A549 (cell line): ENCODE measurements around the gene XRN1. TPM values are rescaled to one million over a fixed set of nuclear protein-coding genes. Genes with fewer than 3 reads are reported as not detected.
A peak's percentile ranks its signal among the peaks of the same experiment; 100 is the strongest.

ENCODE experiments used
- ATAC-seq, 2 experiments: fragments of 200-7000 bp in 1 of 2; fragments of >200 bp in 1 of 2; cut with Nextera tagmentation in 1 of 2; cut with Tn5 transposase in 1 of 2; 3 replicates each; pipeline versions ENCODE4 v1.8.0 to v1.9.1; 2018 to 2020; ENCODE audit warnings: mild to moderate bottlenecking in 1 of 2, moderate library complexity in 1 of 2
- CTCF ChIA-PET: fragments of 300-600 bp; sonication (Branson Sonifier 250); formaldehyde crosslinking; extraction: SDS; loops from one replicate; lab custom pipeline; 2021; ENCODE audit warnings: antibody characterized with exemption, inconsistent platforms; lab: Yijun Ruan, JAX
- POLR2A ChIA-PET: fragments of 350-600 bp; formaldehyde crosslinking; extraction: SDS; loops from one replicate; lab custom pipeline; 2021; ENCODE audit warnings: antibody characterized with exemption, inconsistent platforms; lab: Yijun Ruan, JAX
- DNase-seq, 2 experiments: peaks; one replicate each; pipeline versions ENCODE4 v3.0.0 to v3.0.0-alpha.2; 2011 to 2016; ENCODE audit warnings: low read depth in 1 of 2, low spot score in 1 of 2
- FAIRE-seq: peaks from 2 replicates; lab custom pipeline; 2011; peaks lifted over from hg19 to GRCh38; lab: Jason Lieb, UNC
- H3K27ac ChIP-seq, 2 experiments: fragments of >200 bp; sonication (Bioruptor Twin); formaldehyde crosslinking; 3 replicates each; pipeline ENCODE4 v1.5.1; 2016 to 2017
- H3K4me1 ChIP-seq: fragments of >200 bp; sonication (Bioruptor Twin); formaldehyde crosslinking; 3 replicates; pipeline ENCODE4 v1.6.1; 2016
- H3K4me2 ChIP-seq: fragments of >200 bp; sonication (Bioruptor Twin); formaldehyde crosslinking; 3 replicates; pipeline ENCODE4 v1.6.1; 2016
- H3K4me3 ChIP-seq: fragments of >200 bp; sonication (Bioruptor Twin); formaldehyde crosslinking; 3 replicates; pipeline ENCODE4 v1.5.1; 2016
- H3K9me3 ChIP-seq: fragments of >200 bp; sonication (Bioruptor Twin); formaldehyde crosslinking; 3 replicates; pipeline ENCODE4 v1.6.1; 2016
- CBX8 ChIP-seq: fragments of 200-600 bp; sonication (generic); IDR thresholded peaks from 2 replicates; pipeline ENCODE4 v1.6.1; 2016
- CHD2 ChIP-seq: fragments of 150-350 bp; IDR thresholded peaks from 2 replicates; pipeline ENCODE4 v1.6.1; 2014; ENCODE audit warnings: low read length; ENCODE audit not compliant: partially characterized antibody
- EHF ChIP-seq: fragments of 250-450 bp; sonication (Bioruptor Pico); IDR thresholded peaks from 2 replicates; pipeline ENCODE4 v1.5.0; 2020; ENCODE audit warnings: mild to moderate bottlenecking
- EHMT2 ChIP-seq: fragments of 200-600 bp; sonication (generic); IDR thresholded peaks from 2 replicates; pipeline ENCODE4 v1.6.1; 2016; ENCODE audit warnings: antibody characterized with exemption, low read depth, mild to moderate bottlenecking, moderate library complexity
- EP300 ChIP-seq, 2 experiments: fragments of >200 bp; sonication (Bioruptor Twin); formaldehyde crosslinking; IDR thresholded peaks; 2 replicates in 1 of 2; 3 replicates in 1 of 2; pipeline ENCODE4 v1.6.1; 2016 to 2017
- ESRRA ChIP-seq: fragments of 150-350 bp; IDR thresholded peaks from 2 replicates; pipeline ENCODE4 v1.6.1; 2014; ENCODE audit warnings: mild to moderate bottlenecking, low read length, borderline replicate concordance
- FOXS1 ChIP-seq: fragments of 250-450 bp; sonication (Bioruptor Pico); IDR thresholded peaks from 2 replicates; pipeline ENCODE4 v1.5.0; 2020; ENCODE audit warnings: mild to moderate bottlenecking, moderate library complexity
- HDAC2 ChIP-seq: fragments of 200-600 bp; sonication (generic); IDR thresholded peaks from 2 replicates; pipeline ENCODE4 v1.6.1; 2016
- HEYL ChIP-seq: fragments of 250-450 bp; sonication (Bioruptor Pico); IDR thresholded peaks from 2 replicates; pipeline ENCODE4 v1.8.0; 2021; ENCODE audit warnings: mild to moderate bottlenecking, moderate library complexity
- HOXA7 ChIP-seq: fragments of 250-450 bp; sonication (Bioruptor Pico); IDR thresholded peaks from 2 replicates; pipeline ENCODE4 v1.5.0; 2020; ENCODE audit warnings: mild to moderate bottlenecking, moderate library complexity
- JUN ChIP-seq, 2 experiments: fragments of >200 bp; sonication (Bioruptor Twin); formaldehyde crosslinking; IDR thresholded peaks; 2 replicates in 1 of 2; 3 replicates in 1 of 2; pipeline ENCODE4 v1.6.1; 2016 to 2017
- MYC ChIP-seq: IDR thresholded peaks from 2 replicates; pipeline ENCODE4 v1.6.1; 2012; ENCODE audit warnings: mild to moderate bottlenecking, inconsistent platforms, low read length, improper control_type of control experiment, borderline replicate concordance
- NR3C1 ChIP-seq: fragments of >200 bp; sonication (Bioruptor Twin); formaldehyde crosslinking; IDR thresholded peaks from 3 replicates; pipeline ENCODE4 v1.6.1; 2017
- RNF2 ChIP-seq: fragments of 200-600 bp; sonication (generic); IDR thresholded peaks from 2 replicates; pipeline ENCODE4 v1.6.1; 2016; ENCODE audit warnings: low read depth, mild to moderate bottlenecking, antibody characterized with exemption, moderate library complexity, borderline replicate concordance
- SMC3 ChIP-seq: fragments of >200 bp; sonication (Bioruptor Twin); formaldehyde crosslinking; IDR thresholded peaks from 3 replicates; pipeline ENCODE4 v1.6.1; 2018; ENCODE audit warnings: inconsistent platforms
- TFCP2L1 ChIP-seq: fragments of 250-450 bp; sonication (Bioruptor Pico); IDR thresholded peaks from 2 replicates; pipeline ENCODE4 v1.5.0; 2021; ENCODE audit warnings: mild to moderate bottlenecking
- ZC3H11A ChIP-seq: fragments of 450-650 bp; IDR thresholded peaks from 2 replicates; pipeline ENCODE4 v1.6.1; 2014; ENCODE audit warnings: antibody characterized with exemption, mild to moderate bottlenecking
- whole genome bisulfite sequencing: methylation state at CpG from one replicate; pipeline ENCODE4 v1.1.6; 2017; ENCODE audit errors: missing lambda C conversion rate; 5-methylcytosine and 5-hydroxymethylcytosine counted together
- polyA plus RNA-seq, 4 experiments: library from polyadenylated mRNA; depleted of rRNA in 3 of 4; stranded (reverse); fragments of >200 nt; fragmentation: RNase III in 1 of 4; extraction: RNeasy Plus Mini Kit Qiagen cat#74134 plus additional on column Dnase treatment in 1 of 4; gene quantifications; 2 replicates in 3 of 4; 3 replicates in 1 of 4; pipeline ENCODE4 v1.2.3, GENCODE V29; 2011 to 2017
- TF ChIP-seq, protein P1 (sequence below): fragments of 450-650 bp; IDR thresholded peaks from 2 replicates; pipeline ENCODE4 v1.6.1; 2014; ENCODE audit warnings: antibody characterized with exemption
- TF ChIP-seq, protein P2 (sequence below): fragments of >200 bp; sonication (Bioruptor Twin); formaldehyde crosslinking; IDR thresholded peaks from 3 replicates; pipeline ENCODE4 v1.5.1; 2016
- TF ChIP-seq, protein P3 (sequence below): fragments of 250-450 bp; sonication (Bioruptor Pico); IDR thresholded peaks from 2 replicates; pipeline ENCODE4 v1.5.0; 2020; ENCODE audit warnings: low read depth, mild to moderate bottlenecking, moderate library complexity
- TF ChIP-seq, protein P4 (sequence below): fragments of 200-600 bp; sonication (generic); IDR thresholded peaks from 2 replicates; pipeline ENCODE4 v1.6.1; 2016; ENCODE audit warnings: antibody characterized with exemption, mild to moderate bottlenecking, moderate library complexity
- TF ChIP-seq, protein P5 (sequence below): fragments of 250-450 bp; sonication (Bioruptor Pico); IDR thresholded peaks from 2 replicates; pipeline ENCODE4 v1.5.0; 2021; ENCODE audit warnings: mild to moderate bottlenecking, moderate library complexity, borderline replicate concordance

XRN1 gene
- polyA plus RNA-seq, 2 of the 4 experiments (the other 2 are of a cell fraction): 4.2 to 22.6 TPM

DNA sequence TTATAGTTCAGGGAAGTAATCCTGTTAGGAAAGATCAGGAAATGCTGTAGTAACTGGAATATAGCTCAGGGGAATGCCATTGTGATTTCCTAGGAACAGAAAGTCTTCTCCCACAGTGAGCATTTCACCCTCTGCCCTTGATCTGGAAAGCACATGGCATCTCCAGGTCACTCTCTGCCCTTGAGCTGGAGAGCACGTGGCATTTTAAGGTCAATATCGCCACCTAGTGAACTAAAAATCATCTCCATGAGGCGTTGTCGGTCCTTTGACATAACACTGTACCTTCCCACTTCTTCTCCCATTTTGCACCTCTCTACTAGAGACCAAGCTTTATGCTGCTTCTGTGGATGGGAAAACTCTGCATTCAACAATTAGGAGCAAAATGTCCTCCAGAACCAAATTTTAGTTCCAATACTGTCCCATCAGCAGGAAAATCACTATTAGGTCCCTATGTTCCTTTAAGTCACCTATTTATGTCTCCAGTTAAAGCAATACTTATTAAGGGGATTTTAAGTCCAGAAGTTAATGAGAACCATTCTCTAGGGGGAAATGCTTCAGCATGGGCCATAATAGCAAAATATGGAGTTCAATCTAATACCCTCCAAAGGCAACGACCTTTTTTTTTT, 167.8 kb downstream of the XRN1 start (continued):
- TF ChIP-seq MYC: peak; percentile 96
- no peak for TF ChIP-seq HDAC2
- TF ChIP-seq, protein P1, sequence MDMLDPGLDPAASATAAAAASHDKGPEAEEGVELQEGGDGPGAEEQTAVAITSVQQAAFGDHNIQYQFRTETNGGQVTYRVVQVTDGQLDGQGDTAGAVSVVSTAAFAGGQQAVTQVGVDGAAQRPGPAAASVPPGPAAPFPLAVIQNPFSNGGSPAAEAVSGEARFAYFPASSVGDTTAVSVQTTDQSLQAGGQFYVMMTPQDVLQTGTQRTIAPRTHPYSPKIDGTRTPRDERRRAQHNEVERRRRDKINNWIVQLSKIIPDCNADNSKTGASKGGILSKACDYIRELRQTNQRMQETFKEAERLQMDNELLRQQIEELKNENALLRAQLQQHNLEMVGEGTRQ: no peak

DNA sequence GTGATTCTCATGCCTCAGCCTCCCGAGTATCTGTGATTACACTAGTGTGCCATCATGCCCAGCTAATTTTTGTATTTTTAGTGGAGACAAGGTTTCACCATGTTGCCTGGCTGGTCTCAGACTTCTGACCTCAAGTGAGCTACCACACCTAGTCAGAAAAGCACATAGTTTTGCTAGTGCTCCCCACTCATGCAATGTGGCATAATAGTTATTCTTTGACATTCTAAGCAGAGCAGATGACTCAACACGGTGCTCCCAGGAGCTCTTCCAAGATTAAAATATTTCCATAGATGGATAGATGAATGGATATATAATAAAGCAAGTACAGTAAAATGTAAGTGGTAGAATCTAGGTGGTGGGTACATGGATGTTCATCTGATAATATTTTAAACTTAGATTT, 169.4 kb downstream of the XRN1 start:
- Histone ChIP-seq H3K4me1 (no peaks in the 10 kb centered on the region), H3K4me2 (no peak overlapping the region), H3K4me3 (no peak overlapping the region), H3K9me3 (0 out of 3 replicates have a peak, but pooled peaks cover 2% of the 10 kb centered on the region), H3K27ac (no peak overlapping the region)
- 76% methylated on average over 2 of the region's 2 CpGs for WGBS
- DNase-seq (no peak), ATAC-seq (no peak), FAIRE-seq (no peak)
- CTCF ChIA-PET: interaction anchor here (0.8 to 4.3 kb wide), 4 partner anchors 11 to 370 kb away, joined by 3 to 41 read pairs (median 5); no protein-coding TSS in a partner anchor
- POLR2A ChIA-PET: no interaction called here
- no peak for TF ChIP-seq RNF2
- no peak for TF ChIP-seq EHF (CRISPR knock-in tag)
- TF ChIP-seq MYC: no peak
- TF ChIP-seq HEYL (CRISPR knock-in tag): no peak
- no peak for TF ChIP-seq CBX8
- no peak for TF ChIP-seq TFCP2L1 (CRISPR knock-in tag)
- no peak for TF ChIP-seq EP300 (IDR thresholded peaks at IDR 0.05)
- TF ChIP-seq CHD2: no peak
- no peak for TF ChIP-seq HOXA7 (CRISPR knock-in tag)
- TF ChIP-seq, protein P2, sequence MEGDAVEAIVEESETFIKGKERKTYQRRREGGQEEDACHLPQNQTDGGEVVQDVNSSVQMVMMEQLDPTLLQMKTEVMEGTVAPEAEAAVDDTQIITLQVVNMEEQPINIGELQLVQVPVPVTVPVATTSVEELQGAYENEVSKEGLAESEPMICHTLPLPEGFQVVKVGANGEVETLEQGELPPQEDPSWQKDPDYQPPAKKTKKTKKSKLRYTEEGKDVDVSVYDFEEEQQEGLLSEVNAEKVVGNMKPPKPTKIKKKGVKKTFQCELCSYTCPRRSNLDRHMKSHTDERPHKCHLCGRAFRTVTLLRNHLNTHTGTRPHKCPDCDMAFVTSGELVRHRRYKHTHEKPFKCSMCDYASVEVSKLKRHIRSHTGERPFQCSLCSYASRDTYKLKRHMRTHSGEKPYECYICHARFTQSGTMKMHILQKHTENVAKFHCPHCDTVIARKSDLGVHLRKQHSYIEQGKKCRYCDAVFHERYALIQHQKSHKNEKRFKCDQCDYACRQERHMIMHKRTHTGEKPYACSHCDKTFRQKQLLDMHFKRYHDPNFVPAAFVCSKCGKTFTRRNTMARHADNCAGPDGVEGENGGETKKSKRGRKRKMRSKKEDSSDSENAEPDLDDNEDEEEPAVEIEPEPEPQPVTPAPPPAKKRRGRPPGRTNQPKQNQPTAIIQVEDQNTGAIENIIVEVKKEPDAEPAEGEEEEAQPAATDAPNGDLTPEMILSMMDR: no peak
- TF ChIP-seq, protein P1: no peak
- TF ChIP-seq, protein P3, sequence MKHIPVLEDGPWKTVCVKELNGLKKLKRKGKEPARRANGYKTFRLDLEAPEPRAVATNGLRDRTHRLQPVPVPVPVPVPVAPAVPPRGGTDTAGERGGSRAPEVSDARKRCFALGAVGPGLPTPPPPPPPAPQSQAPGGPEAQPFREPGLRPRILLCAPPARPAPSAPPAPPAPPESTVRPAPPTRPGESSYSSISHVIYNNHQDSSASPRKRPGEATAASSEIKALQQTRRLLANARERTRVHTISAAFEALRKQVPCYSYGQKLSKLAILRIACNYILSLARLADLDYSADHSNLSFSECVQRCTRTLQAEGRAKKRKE (CRISPR knock-in tag): no peak
- no peak for TF ChIP-seq ESRRA
- TF ChIP-seq FOXS1 (CRISPR knock-in tag): no peak

DNA sequence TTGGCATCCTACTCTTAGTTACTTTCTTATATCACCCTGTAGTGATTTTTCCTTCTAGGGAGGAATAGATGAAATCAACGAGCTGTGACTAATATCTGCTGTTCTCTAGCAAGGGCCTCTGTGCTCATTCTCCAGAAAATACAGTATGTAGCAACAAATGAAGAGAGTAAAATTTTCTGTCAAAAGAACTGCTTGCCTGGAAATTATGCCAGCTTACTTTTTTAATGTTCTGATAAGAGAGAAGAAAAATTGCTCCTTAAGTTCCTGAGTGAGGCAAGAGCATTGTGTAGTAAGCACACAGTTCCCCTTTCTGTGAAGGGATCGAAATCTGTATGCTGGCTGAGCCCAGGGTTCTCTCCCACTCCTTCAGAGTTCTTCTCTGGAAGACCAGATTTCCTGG, 171.1 kb downstream of the XRN1 start:
- Histone ChIP-seq H3K4me3 (no peak overlapping the region), H3K4me1 (no peaks in the 10 kb centered on the region), H3K27ac (no peak overlapping the region), H3K4me2 (no peak overlapping the region), H3K9me3 (0 out of 3 replicates have a peak, but pooled peaks cover 2% of the 10 kb centered on the region)
- FAIRE-seq (no peak), DNase-seq (no peak), ATAC-seq (no peak)
- POLR2A ChIA-PET: no interaction called here
- WGBS: 41% methylated on average over 2 of the region's 2 CpGs
- CTCF ChIA-PET: interaction anchor here (0.9 to 2.0 kb wide), 2 partner anchors 151 to 708 kb away, joined by 3 to 10 read pairs; no protein-coding TSS in a partner anchor
- TF ChIP-seq EHMT2 (no peak), JUN (IDR thresholded peaks at IDR 0.05) (no peak), RNF2 (no peak), SMC3 (no peak), ZC3H11A (no peak), NR3C1 (no peak)
- TF ChIP-seq, protein P3 (CRISPR knock-in tag): no peak
- TF ChIP-seq, protein P4, sequence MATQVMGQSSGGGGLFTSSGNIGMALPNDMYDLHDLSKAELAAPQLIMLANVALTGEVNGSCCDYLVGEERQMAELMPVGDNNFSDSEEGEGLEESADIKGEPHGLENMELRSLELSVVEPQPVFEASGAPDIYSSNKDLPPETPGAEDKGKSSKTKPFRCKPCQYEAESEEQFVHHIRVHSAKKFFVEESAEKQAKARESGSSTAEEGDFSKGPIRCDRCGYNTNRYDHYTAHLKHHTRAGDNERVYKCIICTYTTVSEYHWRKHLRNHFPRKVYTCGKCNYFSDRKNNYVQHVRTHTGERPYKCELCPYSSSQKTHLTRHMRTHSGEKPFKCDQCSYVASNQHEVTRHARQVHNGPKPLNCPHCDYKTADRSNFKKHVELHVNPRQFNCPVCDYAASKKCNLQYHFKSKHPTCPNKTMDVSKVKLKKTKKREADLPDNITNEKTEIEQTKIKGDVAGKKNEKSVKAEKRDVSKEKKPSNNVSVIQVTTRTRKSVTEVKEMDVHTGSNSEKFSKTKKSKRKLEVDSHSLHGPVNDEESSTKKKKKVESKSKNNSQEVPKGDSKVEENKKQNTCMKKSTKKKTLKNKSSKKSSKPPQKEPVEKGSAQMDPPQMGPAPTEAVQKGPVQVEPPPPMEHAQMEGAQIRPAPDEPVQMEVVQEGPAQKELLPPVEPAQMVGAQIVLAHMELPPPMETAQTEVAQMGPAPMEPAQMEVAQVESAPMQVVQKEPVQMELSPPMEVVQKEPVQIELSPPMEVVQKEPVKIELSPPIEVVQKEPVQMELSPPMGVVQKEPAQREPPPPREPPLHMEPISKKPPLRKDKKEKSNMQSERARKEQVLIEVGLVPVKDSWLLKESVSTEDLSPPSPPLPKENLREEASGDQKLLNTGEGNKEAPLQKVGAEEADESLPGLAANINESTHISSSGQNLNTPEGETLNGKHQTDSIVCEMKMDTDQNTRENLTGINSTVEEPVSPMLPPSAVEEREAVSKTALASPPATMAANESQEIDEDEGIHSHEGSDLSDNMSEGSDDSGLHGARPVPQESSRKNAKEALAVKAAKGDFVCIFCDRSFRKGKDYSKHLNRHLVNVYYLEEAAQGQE: no peak
- TF ChIP-seq, protein P5, sequence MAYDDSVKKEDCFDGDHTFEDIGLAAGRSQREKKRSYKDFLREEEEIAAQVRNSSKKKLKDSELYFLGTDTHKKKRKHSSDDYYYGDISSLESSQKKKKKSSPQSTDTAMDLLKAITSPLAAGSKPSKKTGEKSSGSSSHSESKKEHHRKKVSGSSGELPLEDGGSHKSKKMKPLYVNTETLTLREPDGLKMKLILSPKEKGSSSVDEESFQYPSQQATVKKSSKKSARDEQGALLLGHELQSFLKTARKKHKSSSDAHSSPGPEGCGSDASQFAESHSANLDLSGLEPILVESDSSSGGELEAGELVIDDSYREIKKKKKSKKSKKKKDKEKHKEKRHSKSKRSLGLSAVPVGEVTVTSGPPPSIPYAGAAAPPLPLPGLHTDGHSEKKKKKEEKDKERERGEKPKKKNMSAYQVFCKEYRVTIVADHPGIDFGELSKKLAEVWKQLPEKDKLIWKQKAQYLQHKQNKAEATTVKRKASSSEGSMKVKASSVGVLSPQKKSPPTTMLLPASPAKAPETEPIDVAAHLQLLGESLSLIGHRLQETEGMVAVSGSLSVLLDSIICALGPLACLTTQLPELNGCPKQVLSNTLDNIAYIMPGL (CRISPR knock-in tag): no peak
